GM19467 (cell line): Measurements from ENCODE around the gene KIAA1549.
"Not testable (repeated sequence)": the region's sequence is repeated elsewhere in the genome, so short reads cannot be mapped to it uniquely, and the experiment has no call there.

Experiments used
- ATAC-seq: cut with Tn5 transposase; IDR thresholded peaks from one replicate; pipeline ENCODE4 v1.9.1; 2021; ENCODE audit warnings: mild to moderate bottlenecking, moderate library complexity; ENCODE audit not compliant: unreplicated experiment

Gene KIAA1549

GRCh38 chr7:138821912-138822311 lies 159.3 kb downstream of the KIAA1549 start:
- no peak for ATAC-seq

GRCh38 chr7:138819625-138820024 lies 161.6 kb downstream of the KIAA1549 start:
- ATAC-seq = no peak

GRCh38 chr7:138816650-138817049 lies 164.5 kb downstream of the KIAA1549 start:
- no peak for ATAC-seq

- ATAC-seq = no peak
These were observed 166.3 kb downstream of the KIAA1549 start for GRCh38 chr7:138814816-138815332.

DNA sequence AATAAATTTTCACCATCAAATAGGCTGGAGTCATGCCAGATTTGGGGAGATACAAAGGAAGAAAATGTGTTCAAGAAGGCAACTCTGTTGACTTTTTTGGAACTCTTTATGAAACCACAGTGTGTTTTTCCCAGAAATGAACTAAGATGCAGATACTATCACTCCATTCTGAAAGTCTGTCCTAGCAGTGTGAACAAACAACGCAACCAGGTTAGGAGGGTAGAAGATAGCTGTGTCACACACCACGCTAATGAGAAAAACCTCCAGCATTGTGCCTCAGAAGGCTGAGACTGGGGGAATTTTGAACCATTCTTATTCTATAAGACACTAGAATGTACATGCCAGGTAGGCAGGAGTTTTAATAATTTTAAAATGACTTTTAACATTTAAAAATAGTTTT lies 167.2 kb downstream of the KIAA1549 start:
- ATAC-seq = no peak

GRCh38 chr7:138811327-138811726 lies 169.9 kb downstream of the KIAA1549 start:
- ATAC-seq = not testable (repeated sequence)

DNA sequence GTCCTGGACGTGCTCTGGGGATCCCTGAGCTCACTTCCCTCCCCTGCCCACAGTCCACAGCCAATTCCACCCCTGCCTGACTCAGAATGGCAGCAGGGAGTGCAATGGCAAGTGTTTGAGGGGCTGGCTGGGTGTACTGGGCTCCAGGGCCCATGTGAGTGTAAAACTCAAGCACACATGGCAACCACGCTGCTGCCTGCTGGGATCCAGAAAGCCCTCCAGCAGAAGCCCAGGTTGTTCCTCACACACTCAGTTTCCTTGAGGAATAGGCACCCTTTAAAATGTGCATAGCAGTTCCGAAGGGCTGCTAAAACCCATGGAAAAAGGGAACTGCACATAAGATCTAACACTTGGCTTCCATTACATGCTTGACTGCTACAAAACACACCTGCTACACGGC lies 171.8 kb downstream of the KIAA1549 start:
- ATAC-seq = no peak

DNA sequence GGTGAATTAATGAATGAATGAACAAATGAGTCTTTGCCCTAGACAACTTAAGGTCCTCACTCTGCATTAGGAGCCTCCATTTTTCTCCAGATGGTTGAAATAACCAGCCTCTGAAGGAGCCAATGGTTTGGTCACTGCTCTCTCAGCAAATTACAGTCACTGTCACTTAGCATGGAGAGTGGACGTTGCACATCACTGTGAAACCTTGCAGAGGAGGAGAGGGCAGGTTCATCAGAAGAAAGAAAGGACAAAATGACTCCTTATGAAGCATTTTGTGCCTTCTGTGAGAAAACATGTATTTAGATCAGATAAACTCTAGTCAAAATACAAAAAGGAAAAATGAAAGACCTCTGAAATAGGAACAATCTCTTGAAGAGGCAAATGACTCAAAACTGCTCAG lies 176.6 kb downstream of the KIAA1549 start:
- ATAC-seq = no peak

- no peak for ATAC-seq
These were observed 178.5 kb downstream of the KIAA1549 start for GRCh38 chr7:138802706-138803105.

DNA sequence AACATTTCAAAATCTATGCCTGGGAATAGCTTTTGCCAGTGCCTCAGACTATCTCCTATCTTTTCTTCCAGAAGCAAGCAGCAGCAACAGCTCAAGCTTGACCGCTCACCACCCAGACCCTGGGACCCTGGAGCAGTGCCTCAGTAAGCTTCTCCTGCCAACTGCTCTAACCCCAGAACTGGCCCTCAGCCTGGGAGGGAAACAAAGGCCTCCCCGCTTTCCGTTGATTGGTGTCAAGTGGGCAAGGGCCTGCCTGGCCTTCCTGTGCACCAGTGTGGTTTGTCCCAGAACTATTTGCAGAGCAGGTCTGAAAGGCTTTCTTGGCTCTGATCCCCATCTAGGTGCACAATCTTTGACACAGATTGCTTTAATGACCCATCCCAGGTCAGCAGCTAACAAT lies 179.9 kb downstream of the KIAA1549 start:
- no peak for ATAC-seq

- no peak for ATAC-seq
These were observed 181.7 kb downstream of the KIAA1549 start for GRCh38 chr7:138799336-138800000.

- no peak for ATAC-seq
These were observed 182.4 kb downstream of the KIAA1549 start for GRCh38 chr7:138798836-138799235.

- no peak for ATAC-seq
These were observed 183.4 kb downstream of the KIAA1549 start, which contains the start of the genes ATP6V0A4 and TMEM213 for GRCh38 chr7:138797715-138798320. Gene ATP6V0A4, minus strand, starts transcription at chr7:138798196. Its CDS starts 26,949 bp downstream, at chr7:138771247. Gene TMEM213, plus strand, starts transcription at chr7:138797994. Its CDS starts 111 bp downstream, at chr7:138798105.

GRCh38 chr7:138797046-138797445 lies 184.1 kb downstream of the KIAA1549 start:
- not testable (repeated sequence) for ATAC-seq

DNA sequence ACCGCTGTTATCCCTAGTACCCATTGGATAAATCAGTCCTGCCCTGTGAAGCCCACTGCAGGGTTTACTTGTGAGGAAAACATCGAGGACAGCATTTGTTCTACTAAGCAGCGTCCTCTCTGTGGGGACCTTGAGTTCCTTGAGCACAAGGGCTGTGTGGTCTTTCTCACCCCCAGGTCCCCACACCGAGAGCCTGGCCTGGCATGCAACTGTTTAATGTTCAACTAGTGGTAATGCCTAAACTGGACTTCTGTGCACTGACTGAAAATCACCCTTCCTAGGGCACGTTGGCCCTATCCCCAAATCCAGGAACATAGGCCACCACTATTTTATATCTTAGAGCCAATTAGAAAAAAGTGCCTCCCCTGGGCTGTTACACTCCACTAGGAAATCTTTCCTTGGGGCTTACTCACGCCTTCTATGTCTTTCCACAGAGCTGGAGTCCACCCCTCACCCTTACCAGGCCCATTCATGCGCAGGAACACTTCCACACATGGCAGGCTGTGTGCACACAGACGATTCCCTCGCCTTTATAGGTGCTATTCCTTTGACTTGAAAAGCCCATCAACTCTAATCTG lies 185.1 kb downstream of the KIAA1549 start:
- no peak for ATAC-seq

GRCh38 chr7:138785587-138786437 lies 195.4 kb downstream of the KIAA1549 start:
- ATAC-seq = no peak

- no peak for ATAC-seq
These were observed 196.5 kb downstream of the KIAA1549 start for GRCh38 chr7:138784692-138785091.
